K562 (cell line): ENCODE results near the gene C6orf141.

Source experiments
- CBX5 ChIP-seq: IDR thresholded peaks from 2 replicates; pipeline ENCODE4 v1.6.1; 2014; ENCODE audit warnings: low read depth, borderline replicate concordance
- CTCF ChIP-seq, 3 experiments: IDR thresholded peaks in 2 of 3; conservative IDR thresholded peaks in 1 of 3; 2 replicates each; pipeline ENCODE4 v1.5.1; 2011 to 2012; ENCODE audit warnings: low read length in 3 of 3, mild to moderate bottlenecking in 3 of 3, control low read depth in 2 of 3, improper control_type of control experiment in 1 of 3, inconsistent platforms in 1 of 3, low read depth in 1 of 3, mixed read lengths in 1 of 3, moderate library complexity in 1 of 3; ENCODE audit not compliant: insufficient read depth in 2 of 3
- ESRRB ChIP-seq: fragments of 250-450 bp; sonication (Bioruptor Pico); IDR thresholded peaks from 2 replicates; pipeline ENCODE4 v1.5.0; 2020; ENCODE audit warnings: mild to moderate bottlenecking, moderate library complexity, borderline replicate concordance
- EZH2 ChIP-seq: IDR thresholded peaks from 2 replicates; pipeline ENCODE4 v1.6.1; 2012; ENCODE audit warnings: low read depth, mild to moderate bottlenecking, inconsistent platforms, low read length, borderline replicate concordance
- POLR2A ChIP-seq: fragments of 450-650 bp; conservative IDR thresholded peaks from 2 replicates; pipeline ENCODE4 v1.6.1; 2016
- TAF1 ChIP-seq: IDR thresholded peaks from 2 replicates; pipeline ENCODE4 v1.6.1; 2011; ENCODE audit warnings: mild to moderate bottlenecking, low read length, moderate library complexity; ENCODE audit not compliant: insufficient read depth, control insufficient read depth, severe bottlenecking; ENCODE audit errors: extremely low read depth
- ZNF133 ChIP-seq: fragments of 250-450 bp; sonication (Bioruptor Pico); IDR thresholded peaks from 2 replicates; pipeline ENCODE4 v1.4.0; 2020; ENCODE audit warnings: mild to moderate bottlenecking
- ZNF232 ChIP-seq: sonication (generic); formaldehyde crosslinking; IDR thresholded peaks from 2 replicates; pipeline ENCODE4 v1.8.0; 2022; ENCODE audit warnings: mild to moderate bottlenecking, missing genetic modification reagents
- ZNF699 ChIP-seq: fragments of 250-450 bp; sonication (Bioruptor Pico); IDR thresholded peaks from 2 replicates; pipeline ENCODE4 v1.8.0; 2021; ENCODE audit warnings: mild to moderate bottlenecking, moderate library complexity; ENCODE audit not compliant: insufficient replicate concordance
- TF ChIP-seq, protein P1 (sequence below): fragments of 250-450 bp; sonication (Bioruptor Pico); IDR thresholded peaks from 2 replicates; pipeline ENCODE4 v1.5.0; 2020; ENCODE audit warnings: mild to moderate bottlenecking

- TF ChIP-seq CTCF (IDR thresholded peaks at IDR 0.05 in 2 of 3, conservative IDR thresholded peaks at IDR 0.05 in 1 of 3; ENCODE audit: insufficient read depth in 2 of 3, low read depth in 1 of 3, low read length in 3 of 3) (no peak), ESRRB (no peak), CBX5 (no peak), EZH2 (no peak), ZNF699 (no peak), TAF1 (no peak), ZNF232 (CRISPR knock-in tag) (no peak), POLR2A (no peak), ZNF133 (CRISPR knock-in tag) (no peak)
- TF ChIP-seq, protein P1, sequence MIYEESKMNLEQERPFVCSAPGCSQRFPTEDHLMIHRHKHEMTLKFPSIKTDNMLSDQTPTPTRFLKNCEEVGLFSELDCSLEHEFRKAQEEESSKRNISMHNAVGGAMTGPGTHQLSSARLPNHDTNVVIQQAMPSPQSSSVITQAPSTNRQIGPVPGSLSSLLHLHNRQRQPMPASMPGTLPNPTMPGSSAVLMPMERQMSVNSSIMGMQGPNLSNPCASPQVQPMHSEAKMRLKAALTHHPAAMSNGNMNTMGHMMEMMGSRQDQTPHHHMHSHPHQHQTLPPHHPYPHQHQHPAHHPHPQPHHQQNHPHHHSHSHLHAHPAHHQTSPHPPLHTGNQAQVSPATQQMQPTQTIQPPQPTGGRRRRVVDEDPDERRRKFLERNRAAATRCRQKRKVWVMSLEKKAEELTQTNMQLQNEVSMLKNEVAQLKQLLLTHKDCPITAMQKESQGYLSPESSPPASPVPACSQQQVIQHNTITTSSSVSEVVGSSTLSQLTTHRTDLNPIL (CRISPR knock-in tag) = no peak
Measured at GRCh38 chr6:49540614-49541013, 9.9 kb upstream of the C6orf141 start.
